IPS DF 6.9 (cell line): ENCODE data around the gene CDKN1B.
A peak's percentile ranks its signal among the peaks of the same experiment; 100 is the strongest.

Source experiments
- DNase-seq: peaks from one replicate; pipeline ENCODE4 v3.0.0-alpha.2; 2013; ENCODE audit warnings: low read depth, low spot score
- H3K27ac ChIP-seq: one replicate; pipeline ENCODE4 v1.5.1; 2013; ENCODE audit warnings: low read length, control low read depth
- H3K27me3 ChIP-seq: 2 replicates; pipeline ENCODE4 v1.6.1; 2013; ENCODE audit warnings: mild to moderate bottlenecking, low read length; ENCODE audit not compliant: control insufficient read depth, insufficient read depth
- H3K36me3 ChIP-seq: 2 replicates; pipeline ENCODE4 v1.6.1; 2013; ENCODE audit warnings: low read length; ENCODE audit not compliant: control insufficient read depth, insufficient read depth
- H3K4me1 ChIP-seq: 2 replicates; pipeline ENCODE4 v1.6.1; 2013; ENCODE audit warnings: low read length; ENCODE audit not compliant: control insufficient read depth, insufficient read depth
- H3K4me3 ChIP-seq: 2 replicates; pipeline ENCODE4 v1.5.1; 2013; ENCODE audit warnings: mild to moderate bottlenecking, low read length
- H3K9me3 ChIP-seq: 2 replicates; pipeline ENCODE4 v1.6.1; 2013; ENCODE audit warnings: low read length, inconsistent platforms; ENCODE audit not compliant: control insufficient read depth, insufficient read depth
- WGBS: extraction: QIAGEN DNeasy Blood & Tissue Kit; methylation state at CpG from one replicate; pipeline ENCODE4 v1.1.7; 2013; ENCODE audit warnings: mixed read lengths, missing lambda C conversion rate; ENCODE audit not compliant: insufficient read length, insufficient coverage; 5-methylcytosine and 5-hydroxymethylcytosine counted together

The CDKN1B gene

DNA sequence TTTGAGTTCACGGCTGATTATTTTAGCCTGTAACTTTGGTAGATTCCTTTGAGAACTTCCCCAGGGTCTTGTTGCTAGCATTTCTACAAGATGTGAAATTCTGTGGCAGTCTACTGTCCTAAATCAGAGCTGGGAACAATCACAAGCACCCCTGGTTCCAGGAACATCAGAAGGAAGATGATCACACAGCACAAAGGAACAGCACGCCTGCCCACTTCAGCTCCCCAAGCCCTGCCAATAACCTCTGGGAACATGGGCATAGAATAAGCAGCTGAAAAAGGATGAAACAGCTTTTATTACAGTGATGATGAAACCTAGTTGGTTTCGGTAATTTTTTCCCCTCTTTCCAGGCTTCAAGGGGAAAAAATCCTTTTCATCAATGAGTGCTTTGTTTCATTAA, 33.4 kb upstream of the CDKN1B start:
- peaks cover 3% of the 10 kb centered on the region; the same call in 1 of the 2 replicates for H3K4me1 ChIP-seq
- H3K36me3 ChIP-seq = no peaks in the 10 kb centered on the region
- no peak for DNase-seq
- H3K4me3 ChIP-seq = peak overlapping the region; percentile 78; the same call in 1 of the 2 replicates
- no peak overlapping the region for H3K27ac ChIP-seq
- no CpG with 5 or more reads among the region's 3 CpGs for WGBS
- H3K27me3 ChIP-seq = no peaks in the 10 kb centered on the region
- no peaks in the 10 kb centered on the region for H3K9me3 ChIP-seq

- Histone ChIP-seq H3K27ac (no peak overlapping the region), H3K36me3 (no peaks in the 10 kb centered on the region), H3K4me1 (peaks cover 3% of the 10 kb centered on the region; the same call in 1 of the 2 replicates), H3K4me3 (peak overlapping the region; percentile 78; the same call in 1 of the 2 replicates), H3K9me3 (no peaks in the 10 kb centered on the region), H3K27me3 (no peaks in the 10 kb centered on the region)
- peak; percentile 97 for DNase-seq
- no CpG with 5 or more reads among the region's 5 CpGs for WGBS
Observed at GRCh38 chr12:12684375-12685106, 32.6 kb upstream of the CDKN1B start.

DNA sequence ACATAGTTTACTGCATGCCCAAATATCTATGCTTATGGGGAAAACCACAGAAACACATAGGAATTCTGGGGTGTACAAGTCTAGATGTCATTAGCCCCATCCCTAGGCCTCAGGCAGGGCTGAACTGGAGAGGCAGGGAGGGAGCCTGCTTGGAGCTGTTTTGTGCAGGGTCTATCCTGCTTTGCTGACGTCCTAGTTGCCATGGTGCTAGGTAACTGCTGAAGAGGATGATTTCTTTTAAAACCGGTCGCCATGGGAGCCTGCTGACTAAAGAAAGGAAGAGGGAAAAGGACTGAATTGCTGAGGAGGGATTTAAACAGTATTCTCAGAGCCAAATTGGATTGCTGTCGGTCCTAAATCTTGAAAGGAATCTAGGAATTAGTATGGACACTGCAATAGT, 31.9 kb upstream of the CDKN1B start:
- DNase-seq = no peak
- Histone ChIP-seq H3K36me3 (no peaks in the 10 kb centered on the region), H3K27ac (no peak overlapping the region)

GRCh38 chr12:12686472-12686871, 30.7 kb upstream of the CDKN1B start:
- H3K27me3 ChIP-seq = no peaks in the 10 kb centered on the region
- H3K36me3 ChIP-seq = no peaks in the 10 kb centered on the region
- peaks cover 3% of the 10 kb centered on the region; the same call in 1 of the 2 replicates for H3K4me1 ChIP-seq
- no peaks in the 10 kb centered on the region for H3K9me3 ChIP-seq
- no peak for DNase-seq
- H3K27ac ChIP-seq = no peak overlapping the region
- no peak overlapping the region for H3K4me3 ChIP-seq
- WGBS = no CpG with 5 or more reads among the region's 1 CpG

More for the DNA sequence above, 31.9 kb upstream of the CDKN1B start:
- WGBS = no CpG with 5 or more reads among the region's 4 CpGs
- H3K4me3 ChIP-seq = no peak overlapping the region
- no peaks in the 10 kb centered on the region for H3K27me3 ChIP-seq
- H3K9me3 ChIP-seq = no peaks in the 10 kb centered on the region
- peaks cover 3% of the 10 kb centered on the region; the same call in 1 of the 2 replicates for H3K4me1 ChIP-seq

DNA sequence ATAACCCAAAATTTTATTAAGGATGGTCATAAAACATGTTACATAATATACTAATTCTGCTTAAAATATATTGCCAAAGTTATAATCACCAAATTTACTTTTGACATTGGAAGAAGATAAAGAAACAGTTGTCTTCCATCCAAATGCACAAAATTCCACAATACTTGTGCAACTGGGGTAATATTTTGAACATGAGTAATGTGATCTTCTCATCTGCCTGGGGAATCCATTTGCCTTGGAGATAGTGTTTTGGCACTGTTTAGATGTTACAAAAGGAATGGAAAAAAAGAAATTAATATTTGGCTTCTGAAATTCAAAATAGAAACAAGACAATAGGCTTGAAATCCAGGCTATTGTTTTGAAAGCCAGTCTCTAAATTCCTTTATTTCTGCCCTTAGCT, 30.2 kb upstream of the CDKN1B start:
- no peak for DNase-seq
- no peaks in the 10 kb centered on the region for H3K27me3 ChIP-seq
- H3K9me3 ChIP-seq = no peaks in the 10 kb centered on the region
- H3K4me3 ChIP-seq = no peak overlapping the region
- no peak overlapping the region for H3K27ac ChIP-seq
- H3K4me1 ChIP-seq = peaks cover 3% of the 10 kb centered on the region; the same call in 1 of the 2 replicates
- H3K36me3 ChIP-seq = no peaks in the 10 kb centered on the region

- no CpG with 5 or more reads among the region's 5 CpGs for WGBS
- Histone ChIP-seq H3K4me1 (peaks cover 1% of the 10 kb centered on the region; the same call in 1 of the 2 replicates), H3K36me3 (no peaks in the 10 kb centered on the region), H3K27ac (no peak overlapping the region), H3K4me3 (no peak overlapping the region), H3K9me3 (no peaks in the 10 kb centered on the region), H3K27me3 (no peaks in the 10 kb centered on the region)
- no peak for DNase-seq
Observed at GRCh38 chr12:12689647-12690300, 27.4 kb upstream of the CDKN1B start.

GRCh38 chr12:12691549-12691948, 25.6 kb upstream of the CDKN1B start:
- no peak for DNase-seq
- Histone ChIP-seq H3K4me3 (no peak overlapping the region), H3K4me1 (no peaks in the 10 kb centered on the region; the same call in 1 of the 2 replicates), H3K9me3 (no peaks in the 10 kb centered on the region), H3K27ac (no peak overlapping the region), H3K36me3 (no peaks in the 10 kb centered on the region), H3K27me3 (no peaks in the 10 kb centered on the region)
- 100% methylated on average over 1 of the region's 2 CpGs for WGBS

DNA sequence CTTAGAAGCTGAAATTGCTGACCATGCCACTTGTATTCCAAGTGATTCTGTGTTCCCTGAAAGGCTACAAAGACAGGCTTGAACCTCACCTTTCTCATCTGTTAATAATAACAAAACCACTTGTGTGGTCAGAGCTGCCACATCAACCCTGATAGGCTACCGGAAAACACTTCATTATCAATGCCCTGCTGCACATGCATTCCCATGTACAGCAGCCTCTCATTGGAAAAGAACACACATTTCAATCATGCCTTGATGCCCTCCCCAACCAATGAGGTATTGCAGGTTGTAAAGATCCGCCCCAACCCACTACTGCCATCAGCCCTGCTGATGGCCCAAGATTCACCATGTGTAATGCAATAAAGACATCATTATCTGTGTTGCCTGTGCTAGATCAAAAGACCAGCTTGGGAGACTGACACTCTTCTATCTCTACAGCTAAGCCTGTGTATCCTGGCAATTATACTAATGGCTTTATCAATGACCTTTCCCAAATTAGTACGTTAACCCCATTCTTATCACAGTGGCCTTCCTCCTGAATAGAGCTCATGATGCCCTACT, 24.0 kb upstream of the CDKN1B start:
- no peaks in the 10 kb centered on the region; the same call in 1 of the 2 replicates for H3K4me1 ChIP-seq
- no peak for DNase-seq
- H3K9me3 ChIP-seq = no peaks in the 10 kb centered on the region
- no CpG with 5 or more reads among the region's 3 CpGs for WGBS
- no peaks in the 10 kb centered on the region for H3K36me3 ChIP-seq
- no peak overlapping the region for H3K27ac ChIP-seq
- no peak overlapping the region for H3K4me3 ChIP-seq
- H3K27me3 ChIP-seq = no peaks in the 10 kb centered on the region

DNA sequence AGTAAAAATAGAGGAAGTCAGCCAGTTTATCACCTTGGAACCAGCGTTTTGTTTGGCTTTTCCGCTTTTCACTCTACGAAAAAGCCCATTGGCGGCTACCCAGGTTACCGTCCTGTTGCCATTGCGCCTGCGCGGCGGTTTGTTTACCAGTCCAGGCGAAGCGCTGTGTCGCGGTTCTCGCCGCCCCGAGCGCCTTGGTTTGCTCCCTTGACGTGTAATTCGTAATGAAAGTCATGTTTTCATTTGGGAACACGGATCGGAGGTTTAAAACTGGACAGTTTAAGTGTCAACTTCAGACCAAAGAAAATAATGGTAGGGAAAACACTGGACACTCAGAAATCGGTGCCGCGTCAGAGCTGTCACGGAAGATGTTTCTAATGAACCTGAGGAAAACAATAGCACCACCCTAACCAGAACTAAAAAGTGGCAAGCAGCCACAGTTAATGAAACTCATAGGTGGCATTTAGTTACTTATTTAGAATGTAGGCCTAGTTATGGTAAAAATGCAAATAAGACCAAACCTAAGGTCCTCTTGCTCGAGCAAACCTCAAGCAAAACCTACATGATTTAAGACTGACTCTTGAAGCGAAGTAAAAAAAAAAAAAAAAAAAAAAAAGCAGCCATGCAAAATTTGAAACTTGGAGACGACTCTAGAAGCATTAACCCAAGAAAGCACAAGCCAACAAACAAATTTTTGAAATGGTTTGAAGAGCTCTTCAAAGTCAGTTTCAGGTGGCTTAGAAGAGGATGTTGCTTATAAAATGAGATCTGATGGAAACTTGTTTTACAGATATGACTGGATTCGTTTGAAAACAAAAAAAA, 20.4 kb upstream of the CDKN1B start:
- H3K4me1 ChIP-seq = no peaks in the 10 kb centered on the region; the same call in 1 of the 2 replicates
- no peaks in the 10 kb centered on the region for H3K36me3 ChIP-seq
- peak overlapping the region; percentile 54; the same call in 1 of the 2 replicates for H3K4me3 ChIP-seq
- H3K27me3 ChIP-seq = no peaks in the 10 kb centered on the region
- no peaks in the 10 kb centered on the region for H3K9me3 ChIP-seq
- DNase-seq = no peak
- H3K27ac ChIP-seq = no peak overlapping the region
- no CpG with 5 or more reads among the region's 29 CpGs for whole genome bisulfite sequencing

GRCh38 chr12:12699345-12699744, 17.8 kb upstream of the CDKN1B start:
- Histone ChIP-seq H3K4me3 (no peak overlapping the region), H3K27ac (no peak overlapping the region), H3K4me1 (no peaks in the 10 kb centered on the region; the same call in 1 of the 2 replicates), H3K9me3 (no peaks in the 10 kb centered on the region), H3K27me3 (no peaks in the 10 kb centered on the region), H3K36me3 (no peaks in the 10 kb centered on the region)
- no CpG with 5 or more reads among the region's 1 CpG for WGBS
- DNase-seq = no peak
